ENCODE data around the gene LSAMP. TPM values are rescaled to one million over a fixed set of nuclear protein-coding genes. Genes with fewer than 3 reads are reported as not detected.

LSAMP gene
- polyA plus RNA-seq, 3 donors: not detected

DNA sequence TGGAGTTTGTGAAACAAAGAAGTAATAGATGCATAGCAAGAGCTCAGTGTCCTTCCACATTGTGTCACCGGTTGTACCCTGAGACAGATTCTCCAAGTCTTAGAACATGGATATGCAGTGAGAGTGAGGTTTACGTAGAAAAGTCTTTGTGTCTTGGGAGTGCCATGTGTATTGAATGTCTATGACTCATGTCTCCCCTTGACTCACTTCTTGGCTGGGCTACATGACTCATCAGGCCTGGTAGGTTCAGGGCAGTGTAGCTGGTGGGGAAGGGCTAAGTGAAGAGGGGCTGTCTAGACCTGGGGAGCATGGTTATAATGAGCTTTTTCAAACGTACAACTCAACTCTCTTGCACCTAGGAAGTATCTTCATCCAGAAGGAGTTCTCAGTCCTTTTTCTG lies 654.5 kb downstream of the LSAMP start:
- peaks cover 0 to 2% (median 0%) of the 10 kb centered on the region in 7 donors for H3K9me3 Mint-ChIP-seq
- H3K4me1 Mint-ChIP-seq: no peaks in the 10 kb centered on the region
- intact Hi-C loops (cut with micrococcal nuclease): no loop called here
- 83% methylated on average over 2 of the region's 3 CpGs for WGBS (ENCODE audit: insufficient coverage)
- Histone ChIP-seq H3K79me2 (ENCODE audit: insufficient read depth, low read length) (no peaks in the 10 kb centered on the region), H3K9ac (ENCODE audit: insufficient read depth, low read length, poor library complexity, severe bottlenecking) (no peak overlapping the region), H3K4me1 (ENCODE audit: control insufficient read depth in 1 of 2, insufficient read depth in 2 of 2, low read length in 2 of 2) (no peaks in the 10 kb centered on the region), H3K4me2 (replicated peaks; ENCODE audit: extremely low read depth, low read length, poor library complexity, severe bottlenecking) (no peak overlapping the region), H3K9me3 (replicated peaks in 1 of 2; ENCODE audit: control insufficient read depth in 1 of 2, insufficient read depth in 1 of 2, low read length in 2 of 2) (no peaks in the 10 kb centered on the region), H3K36me3 (replicated peaks in 1 of 2; ENCODE audit: control insufficient read depth in 1 of 2, insufficient read depth in 2 of 2, low read length in 2 of 2) (no peaks in the 10 kb centered on the region), H3K27ac (ENCODE audit: low read depth in 1 of 2, low read length in 2 of 2) (no peak overlapping the region), H3K27me3 (ENCODE audit: control insufficient read depth in 2 of 2, insufficient read depth in 2 of 2, low read length in 2 of 2) (peaks cover 0 to under 1% of the 10 kb centered on the region in 2 donors), H2AFZ (ENCODE audit: insufficient read depth, low read depth, low read length, poor library complexity, severe bottlenecking) (no peak overlapping the region), H4K20me1 (ENCODE audit: insufficient read depth, low read length) (no peaks in the 10 kb centered on the region), H3K4me3 (replicated peaks in 1 of 3; ENCODE audit: low read depth in 2 of 3, low read length in 3 of 3) (no peak overlapping the region)
- H3K4me3 Mint-ChIP-seq: no peak overlapping the region
- no peaks in the 10 kb centered on the region for H3K36me3 Mint-ChIP-seq
- no peak for TF ChIP-seq CTCF (IDR thresholded peaks at IDR 0.05)
- no peak overlapping the region for H3K27ac Mint-ChIP-seq
- DNase-seq: peak; percentile 6 to 53 (median 14)
- peaks cover 3 to 16% (median 7%) of the 10 kb centered on the region in 3 donors for H3K27me3 Mint-ChIP-seq (ENCODE audit: low read depth in 3 of 3)

DNA sequence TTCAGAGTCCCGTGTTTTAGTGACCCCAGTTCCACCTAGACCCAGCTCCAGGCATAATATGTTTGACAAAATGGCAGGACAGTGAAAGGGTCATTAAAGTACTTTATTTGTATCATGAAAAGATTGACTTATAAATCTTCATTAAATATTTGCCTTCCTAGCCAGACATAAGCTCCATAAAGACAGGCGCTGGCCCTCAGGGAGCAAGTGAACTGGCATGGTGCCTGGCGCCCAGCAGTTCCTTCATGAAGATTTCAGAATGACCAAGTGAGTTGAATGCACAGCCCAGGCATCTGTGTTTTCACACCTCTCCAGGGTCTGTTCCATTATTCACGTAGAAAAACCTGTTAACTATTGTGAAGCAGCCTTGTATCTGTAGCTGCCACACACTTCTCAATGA lies 655.8 kb downstream of the LSAMP start:
- H3K27ac Mint-ChIP-seq: no peak overlapping the region
- TF ChIP-seq CTCF (IDR thresholded peaks at IDR 0.05): no peak
- Histone ChIP-seq H2AFZ (ENCODE audit: insufficient read depth, low read depth, low read length, poor library complexity, severe bottlenecking) (no peak overlapping the region), H3K9me3 (replicated peaks in 1 of 2; ENCODE audit: control insufficient read depth in 1 of 2, insufficient read depth in 1 of 2, low read length in 2 of 2) (no peaks in the 10 kb centered on the region), H3K36me3 (replicated peaks in 1 of 2; ENCODE audit: control insufficient read depth in 1 of 2, insufficient read depth in 2 of 2, low read length in 2 of 2) (no peaks in the 10 kb centered on the region), H3K4me3 (replicated peaks in 1 of 3; ENCODE audit: low read depth in 2 of 3, low read length in 3 of 3) (no peak overlapping the region), H3K9ac (ENCODE audit: insufficient read depth, low read length, poor library complexity, severe bottlenecking) (no peak overlapping the region), H3K27me3 (ENCODE audit: control insufficient read depth in 2 of 2, insufficient read depth in 2 of 2, low read length in 2 of 2) (peaks cover 7 to 10% of the 10 kb centered on the region in 2 donors), H3K27ac (ENCODE audit: low read depth in 1 of 2, low read length in 2 of 2) (no peak overlapping the region), H3K4me2 (replicated peaks; ENCODE audit: extremely low read depth, low read length, poor library complexity, severe bottlenecking) (no peak overlapping the region), H3K79me2 (ENCODE audit: insufficient read depth, low read length) (no peaks in the 10 kb centered on the region), H4K20me1 (ENCODE audit: insufficient read depth, low read length) (no peaks in the 10 kb centered on the region), H3K4me1 (ENCODE audit: control insufficient read depth in 1 of 2, insufficient read depth in 2 of 2, low read length in 2 of 2) (peaks cover 5% of the 10 kb centered on the region in 2 donors)
- H3K36me3 Mint-ChIP-seq: no peaks in the 10 kb centered on the region
- 100% methylated on average over 3 of the region's 4 CpGs for WGBS (ENCODE audit: insufficient coverage)
- intact Hi-C loops (cut with micrococcal nuclease): no loop called here
- H3K4me3 Mint-ChIP-seq: no peak overlapping the region
- peaks cover 9% of the 10 kb centered on the region for H3K4me1 Mint-ChIP-seq
- H3K27me3 Mint-ChIP-seq (ENCODE audit: low read depth in 3 of 3): peaks cover 10 to 17% (median 16%) of the 10 kb centered on the region in 3 donors
- H3K9me3 Mint-ChIP-seq: peaks cover 0 to 2% (median 0%) of the 10 kb centered on the region in 7 donors
- no peak for DNase-seq
